ENCODE results near the gene ZC3H13.

ZC3H13 gene

GRCh38 chr13:46101002-46101401 is 48.5 kb upstream of the ZC3H13 start:
- no peak overlapping the region for H3K4me2 ChIP-seq (ENCODE audit: low read length)

GRCh38 chr13:46100191-46100815 is 47.8 kb upstream of the ZC3H13 start:
- no peaks in the 10 kb centered on the region for H3K27me3 ChIP-seq (ENCODE audit: control insufficient read depth, low read length)
- H3K4me3 ChIP-seq (ENCODE audit: low read length): no peak overlapping the region
- no peak overlapping the region for H3K27ac ChIP-seq (ENCODE audit: low read depth, low read length)
- TF ChIP-seq CTCF (IDR thresholded peaks at IDR 0.05; ENCODE audit: low read depth, low read length, poor library complexity, severe bottlenecking) (no peak), EZH2phosphoT487 (IDR thresholded peaks at IDR 0.05; ENCODE audit: borderline replicate concordance, low read length) (no peak)
- H3K4me2 ChIP-seq (ENCODE audit: low read length): no peak overlapping the region
- H3K9me3 ChIP-seq (ENCODE audit: control insufficient read depth, insufficient read depth, low read length): no peaks in the 10 kb centered on the region
- peaks cover 22% of the 10 kb centered on the region for H3K4me1 ChIP-seq (ENCODE audit: control insufficient read depth, low read length)
- no peaks in the 10 kb centered on the region for H3K36me3 ChIP-seq (ENCODE audit: control insufficient read depth, low read length)
- no peaks in the 10 kb centered on the region for H3F3A ChIP-seq (ENCODE audit: control insufficient read depth, insufficient read depth)
- no peaks in the 10 kb centered on the region for H4K20me1 ChIP-seq (ENCODE audit: control insufficient read depth, insufficient read depth, low read depth, low read length)
- H3K9me2 ChIP-seq (replicated peaks; ENCODE audit: control insufficient read depth, low read length): no peaks in the 10 kb centered on the region
- no peaks in the 10 kb centered on the region for H3K79me2 ChIP-seq (ENCODE audit: control insufficient read depth, low read length)

More at GRCh38 chr13:46101002-46101401, 48.5 kb upstream of the ZC3H13 start:
- no peak overlapping the region for H3K4me3 ChIP-seq (ENCODE audit: low read length)
- H4K20me1 ChIP-seq (ENCODE audit: control insufficient read depth, insufficient read depth, low read depth, low read length): no peaks in the 10 kb centered on the region
- no peaks in the 10 kb centered on the region for H3K27me3 ChIP-seq (ENCODE audit: control insufficient read depth, low read length)
- no peaks in the 10 kb centered on the region for H3K9me2 ChIP-seq (replicated peaks; ENCODE audit: control insufficient read depth, low read length)
- no peaks in the 10 kb centered on the region for H3F3A ChIP-seq (ENCODE audit: control insufficient read depth, insufficient read depth)
- no peaks in the 10 kb centered on the region for H3K79me2 ChIP-seq (ENCODE audit: control insufficient read depth, low read length)
- H3K27ac ChIP-seq (ENCODE audit: low read depth, low read length): no peak overlapping the region
- no peaks in the 10 kb centered on the region for H3K36me3 ChIP-seq (ENCODE audit: control insufficient read depth, low read length)
- no peaks in the 10 kb centered on the region for H3K9me3 ChIP-seq (ENCODE audit: control insufficient read depth, insufficient read depth, low read length)
- peaks cover 22% of the 10 kb centered on the region for H3K4me1 ChIP-seq (ENCODE audit: control insufficient read depth, low read length)
- TF ChIP-seq EZH2phosphoT487 (IDR thresholded peaks at IDR 0.05; ENCODE audit: borderline replicate concordance, low read length) (no peak), CTCF (IDR thresholded peaks at IDR 0.05; ENCODE audit: low read depth, low read length, poor library complexity, severe bottlenecking) (no peak)

GRCh38 chr13:46097663-46098062 is 45.1 kb upstream of the ZC3H13 start:
- TF ChIP-seq EZH2phosphoT487 (IDR thresholded peaks at IDR 0.05; ENCODE audit: borderline replicate concordance, low read length): no peak
- TF ChIP-seq CTCF (IDR thresholded peaks at IDR 0.05; ENCODE audit: low read depth, low read length, poor library complexity, severe bottlenecking): no peak
- Histone ChIP-seq H3K36me3 (ENCODE audit: control insufficient read depth, low read length) (no peaks in the 10 kb centered on the region), H3K79me2 (ENCODE audit: control insufficient read depth, low read length) (no peaks in the 10 kb centered on the region), H3F3A (ENCODE audit: control insufficient read depth, insufficient read depth) (no peaks in the 10 kb centered on the region), H3K27me3 (ENCODE audit: control insufficient read depth, low read length) (peaks cover 12% of the 10 kb centered on the region), H3K4me3 (ENCODE audit: low read length) (no peak overlapping the region), H3K9me3 (ENCODE audit: control insufficient read depth, insufficient read depth, low read length) (no peaks in the 10 kb centered on the region), H3K4me1 (ENCODE audit: control insufficient read depth, low read length) (peaks cover 22% of the 10 kb centered on the region), H3K9me2 (replicated peaks; ENCODE audit: control insufficient read depth, low read length) (no peaks in the 10 kb centered on the region), H3K4me2 (ENCODE audit: low read length) (no peak overlapping the region), H4K20me1 (ENCODE audit: control insufficient read depth, insufficient read depth, low read depth, low read length) (no peaks in the 10 kb centered on the region), H3K27ac (ENCODE audit: low read depth, low read length) (no peak overlapping the region)

All from DOHH2 (cell line).